GM12878 (cell line): ENCODE data around the gene CACNA2D3. TPM values are rescaled to one million over a fixed set of nuclear protein-coding genes. Genes with fewer than 3 reads are reported as not detected.

Experiments used
- ATAC-seq: fragments of 200-7000 bp; cut with Tn5 transposase; 3 replicates; pipeline ENCODE4 v1.9.1; 2020; ENCODE audit warnings: mild to moderate bottlenecking, moderate library complexity
- BruUV-seq: library from RNA; stranded (reverse); fragments of 400-500 nt; replicated peaks from 2 replicates; lab custom pipeline; 2021; lab: Mats Ljungman, UMichigan
- CTCF ChIA-PET: fragments of 300-600 bp; sonication (Branson Sonifier 250); formaldehyde crosslinking; extraction: SDS; loops from one replicate; lab custom pipeline; 2021; ENCODE audit warnings: inconsistent platforms; lab: Yijun Ruan, JAX
- POLR2A ChIA-PET: fragments of 350-600 bp; formaldehyde crosslinking; extraction: SDS; loops from one replicate; lab custom pipeline; 2021; ENCODE audit warnings: inconsistent platforms; lab: Charles Lee
- RAD21 ChIA-PET: fragments of 300-600 bp; sonication (Branson Sonifier 250); formaldehyde crosslinking; loops from one replicate; lab custom pipeline; 2023; ENCODE audit warnings: antibody characterized with exemption; ENCODE audit not compliant: unreplicated experiment; lab: Charles Lee
- SMC1A ChIA-PET: fragments of 300-600 bp; sonication (Branson Sonifier 250); formaldehyde crosslinking; loops from one replicate; lab custom pipeline; 2023; ENCODE audit not compliant: unreplicated experiment, uncharacterized antibody; lab: Charles Lee
- DNase-seq: peaks from one replicate; pipeline ENCODE4 v3.0.0-alpha.2; 2011; ENCODE audit warnings: low read depth, low spot score
- FAIRE-seq: peaks from 3 replicates; lab custom pipeline; 2011; peaks lifted over from hg19 to GRCh38; lab: Jason Lieb, UNC
- H2AFZ ChIP-seq: 2 replicates; pipeline ENCODE4 v1.6.0; 2011; ENCODE audit warnings: low read depth, low read length, control low read depth; ENCODE audit not compliant: control insufficient read depth
- H3K27ac ChIP-seq: 2 replicates; pipeline ENCODE4 v1.5.1; 2011; ENCODE audit warnings: control low read depth; ENCODE audit not compliant: control insufficient read depth, insufficient read depth
- H3K27me3 ChIP-seq, 2 experiments: replicated peaks in 1 of 2; 2 replicates each; pipeline versions ENCODE4 v1.6.0 to v1.6.1; 2011; ENCODE audit warnings: low read length in 1 of 2; ENCODE audit not compliant: control insufficient read depth in 2 of 2, insufficient read depth in 2 of 2
- H3K36me3 ChIP-seq, 2 experiments: 2 replicates each; pipeline ENCODE4 v1.5.1; 2011; ENCODE audit warnings: low read length in 1 of 2; ENCODE audit not compliant: control insufficient read depth in 2 of 2, insufficient read depth in 2 of 2
- H3K4me1 ChIP-seq: 2 replicates; pipeline ENCODE4 v1.6.1; 2011; ENCODE audit warnings: mild to moderate bottlenecking, low read length, moderate library complexity, mixed read lengths; ENCODE audit not compliant: control insufficient read depth, insufficient read depth
- H3K4me2 ChIP-seq: 2 replicates; pipeline ENCODE4 v1.6.0; 2011; ENCODE audit warnings: control low read depth; ENCODE audit not compliant: control insufficient read depth, insufficient read depth
- H3K4me3 ChIP-seq: fragments of 200-600 bp; sonication (generic); 2 replicates; pipeline ENCODE4 v1.5.1; 2016
- H3K79me2 ChIP-seq: 2 replicates; pipeline ENCODE4 v1.6.0; 2011; ENCODE audit warnings: low read length; ENCODE audit not compliant: control insufficient read depth, insufficient read depth
- H3K9ac ChIP-seq: 2 replicates; pipeline ENCODE4 v1.8.0; 2011; ENCODE audit warnings: low read length, control low read depth, mixed read lengths; ENCODE audit not compliant: control insufficient read depth, insufficient read depth
- H3K9me3 ChIP-seq: replicated peaks from 3 replicates; pipeline ENCODE4 v1.5.1; 2011; ENCODE audit warnings: mild to moderate bottlenecking, low read length; ENCODE audit not compliant: control insufficient read depth, insufficient read depth
- H4K20me1 ChIP-seq: 2 replicates; pipeline ENCODE4 v1.6.0; 2011; ENCODE audit not compliant: control insufficient read depth, insufficient read depth
- EGR1 ChIP-seq, 2 experiments: IDR thresholded peaks; 1 replicate in 1 of 2; 2 replicates in 1 of 2; pipeline ENCODE4 v1.6.1; 2011 to 2012; ENCODE audit warnings: low read depth in 2 of 2, low read length in 2 of 2, borderline replicate concordance in 1 of 2, mild to moderate bottlenecking in 1 of 2, moderate library complexity in 1 of 2
- HDGF ChIP-seq: fragments of 450-650 bp; IDR thresholded peaks from 2 replicates; pipeline ENCODE4 v1.6.1; 2016; ENCODE audit warnings: antibody characterized with exemption
- MEF2A ChIP-seq: IDR thresholded peaks from 2 replicates; pipeline ENCODE4 v1.6.1; 2011; ENCODE audit warnings: low read depth, mild to moderate bottlenecking, low read length, moderate library complexity; ENCODE audit not compliant: insufficient read depth
- WGBS: methylation state at CpG from one replicate; pipeline ENCODE4 v1.1.6; 2016; ENCODE audit warnings: low lambda C conversion rate; ENCODE audit not compliant: insufficient replicate concordance, insufficient coverage; ENCODE audit errors: missing lambda C conversion rate; 5-methylcytosine and 5-hydroxymethylcytosine counted together
- in situ Hi-C: fragments of 300-500 bp; cut with MboI; formaldehyde crosslinking; loops from 9 replicates; pipeline ENCODE4 v1.14.3; 2018; ENCODE audit warnings: mixed read lengths
- intact Hi-C: fragments of 100-400 bp; cut with micrococcal nuclease; formaldehyde crosslinking; loops from one replicate; pipeline ENCODE4 v1.14.2; 2022; ENCODE audit not compliant: unreplicated experiment
- polyA plus RNA-seq, 11 experiments: library from polyadenylated mRNA; depleted of rRNA in 4 of 11; unstranded in 6 of 11; stranded (reverse) in 5 of 11; fragments of >200 nt; fragmentation: Nextera tagmentation in 4 of 11; fragmentation: Illumina TruSeq in 1 of 11; extraction: Ambion mirVana in 4 of 11; extraction: Trizol in 1 of 11; gene quantifications; 1 replicate in 1 of 11; 2 replicates in 10 of 11; pipeline versions ENCODE4 v1.2.1 to v1.2.3, GENCODE V29; 2011 to 2016; ENCODE audit warnings: inconsistent platforms in 2 of 11, missing spikeins in 2 of 11, low read depth in 1 of 11
- total RNA-seq, 4 experiments: library from RNA; depleted of rRNA in 3 of 4; stranded (reverse); fragments of >200 nt in 3 of 4; fragmentation: Illumina TruSeq in 1 of 4; extraction: Trizol in 1 of 4; gene quantifications; 2 replicates each; pipeline versions ENCODE4 v1.2.1 to v1.2.3, GENCODE V29; 2013 to 2021
- TF ChIP-seq, protein P1 (sequence below): fragments of 450-650 bp; IDR thresholded peaks from 2 replicates; pipeline ENCODE4 v1.6.1; 2014; ENCODE audit warnings: mild to moderate bottlenecking
- TF ChIP-seq, protein P2 (sequence below): IDR thresholded peaks from 2 replicates; pipeline ENCODE4 v1.6.1; 2011; ENCODE audit warnings: low read depth, low read length, improper control_type of control experiment, borderline replicate concordance

The CACNA2D3 gene
- total and polyA plus RNA-seq, 10 of the 15 experiments (the other 5 are each of a cell fraction or from before 2014, with no cell fraction given): not detected

DNA sequence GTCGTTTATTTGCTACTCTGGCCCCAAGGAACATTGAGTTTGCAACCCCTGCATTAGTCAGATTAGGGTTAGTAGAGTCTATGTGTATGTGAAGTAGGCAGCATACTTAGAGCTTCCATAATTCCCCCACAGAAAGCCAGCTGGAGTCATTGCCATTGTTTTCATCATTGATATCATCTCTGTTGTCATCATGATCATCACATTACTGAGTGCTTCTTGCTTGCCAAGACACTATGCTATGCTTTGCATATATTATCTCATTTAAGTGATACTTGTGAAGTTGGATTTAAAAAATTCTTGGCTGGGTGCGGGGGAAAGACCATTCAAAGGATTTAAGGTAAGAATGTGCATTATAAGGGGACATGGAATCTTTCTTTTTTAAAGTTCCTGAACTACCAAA lies 209.0 kb downstream of the CACNA2D3 start:
- DNase-seq (no peak), ATAC-seq (no peak), FAIRE-seq (no peak)
- Histone ChIP-seq H3K4me1 (no peaks in the 10 kb centered on the region), H3K9ac (no peak overlapping the region), H2AFZ (no peak overlapping the region), H3K27ac (no peak overlapping the region), H3K79me2 (no peaks in the 10 kb centered on the region), H3K4me2 (no peak overlapping the region), H4K20me1 (no peaks in the 10 kb centered on the region), H3K27me3 (no peaks in the 10 kb centered on the region; a peak in 2 of 4 replicates), H3K9me3 (no peaks in the 10 kb centered on the region), H3K4me3 (no peak overlapping the region), H3K36me3 (no peaks in the 10 kb centered on the region)
- no TSS peak for BruUV-seq
- ChIA-PET SMC1A (no interaction called here), CTCF (no interaction called here), RAD21 (no interaction called here), POLR2A (no interaction called here)
- in situ Hi-C loops: no loop called here
- WGBS: 0% methylated on average over 2 of the region's 2 CpGs
- TF ChIP-seq HDGF: no peak
- intact Hi-C loops: no loop called here

DNA sequence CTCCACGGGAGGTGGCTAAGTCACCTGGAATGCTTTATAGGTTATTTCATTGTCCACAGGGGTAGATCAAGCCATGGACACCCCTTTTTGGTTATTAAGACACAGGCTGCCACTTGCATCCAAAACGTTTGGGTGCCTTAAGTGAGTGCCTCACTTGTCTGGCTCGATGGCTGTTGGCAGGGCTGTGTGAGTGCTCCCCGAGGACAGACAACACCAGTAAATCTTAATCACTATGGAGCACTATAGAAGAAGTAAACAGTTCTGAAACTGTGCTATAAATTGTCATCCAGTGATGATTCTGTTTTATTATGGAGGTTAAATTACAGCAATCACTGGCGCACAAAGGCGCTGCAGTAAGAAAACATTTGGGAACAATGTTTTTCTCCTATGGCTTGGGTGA lies 215.5 kb downstream of the CACNA2D3 start:
- BruUV-seq: no TSS peak
- intact Hi-C loops: no loop called here
- 31% methylated on average over 6 of the region's 6 CpGs for WGBS

More for the DNA sequence above, 215.5 kb downstream of the CACNA2D3 start:
- ChIA-PET SMC1A (no interaction called here), POLR2A (no interaction called here), CTCF (no interaction called here), RAD21 (no interaction called here)
- H3K4me2 ChIP-seq: no peak overlapping the region
- no peak overlapping the region for H3K27ac ChIP-seq
- H3K9ac ChIP-seq: no peak overlapping the region
- H3K27me3 ChIP-seq: no peaks in the 10 kb centered on the region; a peak in 2 of 4 replicates
- no peaks in the 10 kb centered on the region for H3K9me3 ChIP-seq
- FAIRE-seq: no peak
- no peak overlapping the region for H2AFZ ChIP-seq
- in situ Hi-C loops: no loop called here
- no peak overlapping the region for H3K4me3 ChIP-seq
- no peak for ATAC-seq
- H3K36me3 ChIP-seq: no peaks in the 10 kb centered on the region
- H3K79me2 ChIP-seq: no peaks in the 10 kb centered on the region
- DNase-seq: no peak
- no peaks in the 10 kb centered on the region for H4K20me1 ChIP-seq
- TF ChIP-seq, protein P1, sequence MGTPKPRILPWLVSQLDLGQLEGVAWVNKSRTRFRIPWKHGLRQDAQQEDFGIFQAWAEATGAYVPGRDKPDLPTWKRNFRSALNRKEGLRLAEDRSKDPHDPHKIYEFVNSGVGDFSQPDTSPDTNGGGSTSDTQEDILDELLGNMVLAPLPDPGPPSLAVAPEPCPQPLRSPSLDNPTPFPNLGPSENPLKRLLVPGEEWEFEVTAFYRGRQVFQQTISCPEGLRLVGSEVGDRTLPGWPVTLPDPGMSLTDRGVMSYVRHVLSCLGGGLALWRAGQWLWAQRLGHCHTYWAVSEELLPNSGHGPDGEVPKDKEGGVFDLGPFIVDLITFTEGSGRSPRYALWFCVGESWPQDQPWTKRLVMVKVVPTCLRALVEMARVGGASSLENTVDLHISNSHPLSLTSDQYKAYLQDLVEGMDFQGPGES: no peak
- TF ChIP-seq EGR1 (IDR thresholded peaks at IDR 0.05; ENCODE audit: borderline replicate concordance in 1 of 2, low read depth in 2 of 2, low read length in 2 of 2) (no peak), MEF2A (no peak)
- TF ChIP-seq, protein P2, sequence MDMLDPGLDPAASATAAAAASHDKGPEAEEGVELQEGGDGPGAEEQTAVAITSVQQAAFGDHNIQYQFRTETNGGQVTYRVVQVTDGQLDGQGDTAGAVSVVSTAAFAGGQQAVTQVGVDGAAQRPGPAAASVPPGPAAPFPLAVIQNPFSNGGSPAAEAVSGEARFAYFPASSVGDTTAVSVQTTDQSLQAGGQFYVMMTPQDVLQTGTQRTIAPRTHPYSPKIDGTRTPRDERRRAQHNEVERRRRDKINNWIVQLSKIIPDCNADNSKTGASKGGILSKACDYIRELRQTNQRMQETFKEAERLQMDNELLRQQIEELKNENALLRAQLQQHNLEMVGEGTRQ: no peak
- H3K4me1 ChIP-seq: no peaks in the 10 kb centered on the region
